LNCAP (cell line): ENCODE results near the gene SYNDIG1.

Source experiments
- TF ChIP-seq, protein P1 (sequence below): fragments of 450-650 bp; IDR thresholded peaks from 2 replicates; pipeline ENCODE4 v1.5.1; 2017; ENCODE audit warnings: mild to moderate bottlenecking

Gene SYNDIG1

DNA sequence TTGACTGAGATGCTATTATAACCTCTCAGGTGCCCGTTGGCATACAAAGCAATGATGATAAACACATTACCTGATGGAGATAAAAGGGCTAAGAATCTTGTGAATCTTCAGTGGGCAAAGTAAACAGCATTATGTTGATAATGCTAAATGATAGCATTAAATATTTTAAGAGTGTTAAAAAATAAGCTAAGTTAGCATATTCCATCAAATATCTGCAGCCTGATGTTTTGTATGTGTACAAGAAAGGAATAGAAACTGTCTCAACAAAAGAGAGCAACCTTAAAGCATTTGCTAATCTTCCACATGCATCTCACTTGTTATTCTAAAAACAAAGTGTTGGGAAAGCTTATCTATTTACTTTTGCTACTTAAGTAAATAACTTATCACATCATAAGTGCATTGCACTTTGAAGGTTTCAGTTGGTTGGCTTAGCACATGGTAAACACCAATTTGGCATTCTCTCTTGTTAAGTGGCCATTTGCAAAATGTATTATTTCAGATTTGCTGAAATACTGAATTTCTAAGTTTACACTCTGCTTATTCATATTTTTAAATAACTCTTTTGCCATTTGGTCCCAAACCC is 151.6 kb downstream of the SYNDIG1 start:
- TF ChIP-seq, protein P1, sequence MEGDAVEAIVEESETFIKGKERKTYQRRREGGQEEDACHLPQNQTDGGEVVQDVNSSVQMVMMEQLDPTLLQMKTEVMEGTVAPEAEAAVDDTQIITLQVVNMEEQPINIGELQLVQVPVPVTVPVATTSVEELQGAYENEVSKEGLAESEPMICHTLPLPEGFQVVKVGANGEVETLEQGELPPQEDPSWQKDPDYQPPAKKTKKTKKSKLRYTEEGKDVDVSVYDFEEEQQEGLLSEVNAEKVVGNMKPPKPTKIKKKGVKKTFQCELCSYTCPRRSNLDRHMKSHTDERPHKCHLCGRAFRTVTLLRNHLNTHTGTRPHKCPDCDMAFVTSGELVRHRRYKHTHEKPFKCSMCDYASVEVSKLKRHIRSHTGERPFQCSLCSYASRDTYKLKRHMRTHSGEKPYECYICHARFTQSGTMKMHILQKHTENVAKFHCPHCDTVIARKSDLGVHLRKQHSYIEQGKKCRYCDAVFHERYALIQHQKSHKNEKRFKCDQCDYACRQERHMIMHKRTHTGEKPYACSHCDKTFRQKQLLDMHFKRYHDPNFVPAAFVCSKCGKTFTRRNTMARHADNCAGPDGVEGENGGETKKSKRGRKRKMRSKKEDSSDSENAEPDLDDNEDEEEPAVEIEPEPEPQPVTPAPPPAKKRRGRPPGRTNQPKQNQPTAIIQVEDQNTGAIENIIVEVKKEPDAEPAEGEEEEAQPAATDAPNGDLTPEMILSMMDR, result no peak

DNA sequence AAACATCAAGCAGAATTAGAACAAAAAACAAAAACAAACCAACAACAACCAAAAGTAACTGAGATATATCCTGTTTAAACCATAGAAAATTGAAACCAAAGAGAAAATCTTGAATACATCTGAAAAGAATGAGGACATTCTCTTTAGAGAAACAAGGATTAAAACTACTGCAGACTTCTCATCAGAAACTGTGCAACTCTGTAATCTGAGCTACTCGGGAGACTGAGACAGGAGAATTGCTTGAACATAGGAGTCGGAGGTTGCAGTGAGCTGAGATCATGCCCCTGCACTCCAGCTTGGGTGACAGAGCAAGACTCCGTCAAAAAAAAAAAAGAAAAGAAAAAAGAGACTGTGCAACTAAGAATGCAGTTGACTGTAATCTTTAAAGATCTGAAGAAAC is 153.4 kb downstream of the SYNDIG1 start:
- TF ChIP-seq, protein P1, result no peak

GRCh38 chr20:24627291-24627690 is 157.9 kb downstream of the SYNDIG1 start:
- TF ChIP-seq, protein P1, result no peak

GRCh38 chr20:24627926-24628325 is 158.5 kb downstream of the SYNDIG1 start:
- TF ChIP-seq, protein P1, result no peak

DNA sequence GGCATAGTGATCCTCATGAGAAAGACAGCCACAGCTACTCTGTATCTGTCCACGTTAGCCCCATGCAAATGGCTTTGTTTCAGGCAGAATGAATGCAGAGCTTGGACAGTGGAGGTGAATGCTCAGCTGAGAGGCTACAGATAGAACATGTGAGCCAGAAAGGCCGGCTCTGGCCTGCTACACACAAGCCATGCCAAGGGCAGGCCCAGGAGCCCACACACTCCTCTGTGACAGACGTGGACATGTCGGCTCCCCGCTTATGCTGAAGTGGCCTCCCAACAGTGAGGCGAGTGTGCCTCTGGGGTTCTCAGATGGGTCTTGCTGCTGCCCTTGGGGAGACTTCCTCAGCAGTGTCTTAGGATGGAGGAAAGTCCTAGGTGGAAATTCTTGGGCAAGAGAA is 159.6 kb downstream of the SYNDIG1 start:
- TF ChIP-seq, protein P1, result no peak

DNA sequence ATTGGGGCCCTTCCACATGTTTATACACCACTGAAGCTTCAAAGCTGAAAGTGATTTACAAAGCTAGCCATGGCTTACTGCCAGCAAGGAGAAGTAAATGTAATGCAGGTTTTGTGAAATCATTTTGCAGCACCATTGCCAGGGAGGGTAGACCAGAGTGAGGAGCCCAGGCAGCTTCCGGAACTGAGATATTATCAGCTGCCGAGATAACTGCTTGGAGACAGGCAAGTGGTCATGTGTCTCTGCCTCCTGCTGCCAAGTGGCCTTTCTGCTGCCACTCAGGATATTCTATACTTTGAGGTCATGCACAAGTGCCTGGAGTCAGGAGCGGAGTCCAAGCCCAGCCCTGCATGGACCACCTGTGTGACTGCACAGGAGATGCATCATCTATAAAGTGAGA is 160.2 kb downstream of the SYNDIG1 start:
- TF ChIP-seq, protein P1, result no peak

DNA sequence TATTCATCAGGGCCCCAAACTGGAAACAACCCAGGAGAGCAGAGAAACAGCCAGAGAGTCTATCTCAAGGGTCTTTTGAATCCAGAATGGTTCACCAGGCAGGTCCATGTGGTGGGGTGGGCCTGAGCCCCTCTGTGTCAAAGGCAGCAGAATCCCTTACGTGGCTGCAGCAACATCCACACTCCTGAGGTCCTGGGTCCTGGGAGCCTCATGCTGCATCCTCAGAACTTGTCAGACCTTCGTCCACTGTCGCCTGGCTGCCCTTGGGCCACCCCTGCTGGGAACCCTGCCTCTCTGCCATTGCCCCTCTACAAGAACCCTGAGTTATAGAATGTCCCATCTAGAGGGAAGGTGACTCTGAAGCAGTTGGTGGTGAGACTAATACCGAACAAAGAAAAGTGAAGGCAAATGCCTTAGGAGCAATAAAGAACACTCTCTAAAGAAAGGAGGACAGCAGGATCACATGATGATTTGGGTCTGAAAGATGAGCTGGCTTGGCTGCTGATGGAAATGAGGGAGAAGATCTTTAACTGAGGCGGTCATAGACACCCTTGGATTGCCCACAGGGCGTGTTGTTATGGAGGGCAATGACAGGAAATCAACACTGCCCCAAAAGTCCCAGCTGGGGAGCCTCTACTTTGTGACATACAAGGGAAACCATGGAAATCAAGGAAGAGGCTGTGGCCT is 161.2 kb downstream of the SYNDIG1 start:
- TF ChIP-seq, protein P1, result no peak
